GM12878 (cell line): ENCODE data around the gene KCNIP2. TPM values are rescaled to one million over a fixed set of nuclear protein-coding genes. Genes with fewer than 3 reads are reported as not detected.
A peak's percentile ranks its signal among the peaks of the same experiment; 100 is the strongest.

ENCODE experiments used
- CREB1 ChIP-seq: IDR thresholded peaks from 2 replicates; pipeline ENCODE4 v1.6.1; 2012; ENCODE audit warnings: low read depth, mild to moderate bottlenecking, inconsistent platforms
- CUX1 ChIP-seq: IDR thresholded peaks from 2 replicates; pipeline ENCODE4 v1.6.1; 2012; ENCODE audit warnings: improper control_type of control experiment, low read depth, low read length; ENCODE audit not compliant: insufficient replicate concordance
- EZH2 ChIP-seq: IDR thresholded peaks from 2 replicates; pipeline ENCODE4 v1.6.1; 2012; ENCODE audit warnings: low read depth, mild to moderate bottlenecking, control low read depth, inconsistent platforms, low read length, borderline replicate concordance; ENCODE audit not compliant: control insufficient read depth
- RBBP5 ChIP-seq: fragments of 200-600 bp; sonication (generic); conservative IDR thresholded peaks from 2 replicates; pipeline ENCODE4 v1.6.1; 2016
- RUNX3 ChIP-seq: IDR thresholded peaks from 2 replicates; pipeline ENCODE4 v1.6.1; 2012; ENCODE audit warnings: low read length, inconsistent platforms
- polyA plus RNA-seq, 11 experiments: library from polyadenylated mRNA; depleted of rRNA in 4 of 11; unstranded in 6 of 11; stranded (reverse) in 5 of 11; fragments of >200 nt; fragmentation: Nextera tagmentation in 4 of 11; fragmentation: Illumina TruSeq in 1 of 11; extraction: Ambion mirVana in 4 of 11; extraction: Trizol in 1 of 11; gene quantifications; 1 replicate in 1 of 11; 2 replicates in 10 of 11; pipeline versions ENCODE4 v1.2.1 to v1.2.3, GENCODE V29; 2011 to 2016; ENCODE audit warnings: inconsistent platforms in 2 of 11, missing spikeins in 2 of 11, low read depth in 1 of 11
- total RNA-seq, 4 experiments: library from RNA; depleted of rRNA in 3 of 4; stranded (reverse); fragments of >200 nt in 3 of 4; fragmentation: Illumina TruSeq in 1 of 4; extraction: Trizol in 1 of 4; gene quantifications; 2 replicates each; pipeline versions ENCODE4 v1.2.1 to v1.2.3, GENCODE V29; 2013 to 2021

Gene KCNIP2
- total and polyA plus RNA-seq, 10 of the 15 experiments (the other 5 are each of a cell fraction or from before 2014, with no cell fraction given) = 0.46 to 4.3 (median 1.7) TPM

- TF ChIP-seq EZH2 = no peak
- TF ChIP-seq CUX1 = no peak
- peak; percentile 40; the same call in 1 of the 2 replicates for TF ChIP-seq RUNX3
- peak; percentile 45; the same call in 1 of the 2 replicates for TF ChIP-seq CREB1
- no peak for TF ChIP-seq RBBP5
Measured at GRCh38 chr10:101778781-101779543, 64.6 kb downstream of the KCNIP2 start (continued).
